Endometrium (tissue), 2 donors: ENCODE measurements around the gene P2RX2.
"Not testable (repeated sequence)": the region's sequence is repeated elsewhere in the genome, so short reads cannot be mapped to it uniquely, and the experiment has no call there.

Experiments
- FAIRE-seq: peaks from 2 replicates; lab custom pipeline; 2012; peaks lifted over from hg19 to GRCh38; lab: Jason Lieb, UNC
- donor health status: control.
- donor health status: control.

The P2RX2 gene

GRCh38 chr12:132583736-132584135 is 34.8 kb upstream of the P2RX2 start:
- FAIRE-seq = no peak

- FAIRE-seq = no peak
Measured at GRCh38 chr12:132584429-132584828, 34.1 kb upstream of the P2RX2 start.

- FAIRE-seq = no peak
Measured at GRCh38 chr12:132585177-132585576, 33.4 kb upstream of the P2RX2 start.

GRCh38 chr12:132586929-132587328 is 31.6 kb upstream of the P2RX2 start:
- no peak for FAIRE-seq

GRCh38 chr12:132587781-132588180 is 30.8 kb upstream of the P2RX2 start:
- no peak for FAIRE-seq

GRCh38 chr12:132588319-132588718 is 30.3 kb upstream of the P2RX2 start:
- FAIRE-seq = no peak

GRCh38 chr12:132588821-132589669 is 29.5 kb upstream of the P2RX2 start:
- no peak for FAIRE-seq

- FAIRE-seq = no peak
Measured at GRCh38 chr12:132591107-132591935, 27.3 kb upstream of the P2RX2 start.

- no peak for FAIRE-seq
Measured at GRCh38 chr12:132592282-132592970, 26.1 kb upstream of the P2RX2 start.

GRCh38 chr12:132593071-132593470 is 25.5 kb upstream of the P2RX2 start:
- no peak for FAIRE-seq

GRCh38 chr12:132593521-132593920 is 25.1 kb upstream of the P2RX2 start:
- FAIRE-seq = no peak

GRCh38 chr12:132593938-132594358 is 24.6 kb upstream of the P2RX2 start:
- FAIRE-seq = peak; percentile 96

GRCh38 chr12:132595183-132595582 is 23.4 kb upstream of the P2RX2 start:
- no peak for FAIRE-seq

- FAIRE-seq = no peak
Measured at GRCh38 chr12:132596016-132596415, 22.6 kb upstream of the P2RX2 start.

GRCh38 chr12:132597333-132598316 is 21.0 kb upstream of the P2RX2 start:
- no peak for FAIRE-seq

- not testable (repeated sequence) for FAIRE-seq
Measured at GRCh38 chr12:132599502-132599901, 19.1 kb upstream of the P2RX2 start.

- peak; percentile 57 for FAIRE-seq
Measured at GRCh38 chr12:132600048-132601032, 18.2 kb upstream of the P2RX2 start.

GRCh38 chr12:132601171-132601883 is 17.2 kb upstream of the P2RX2 start:
- no peak for FAIRE-seq

GRCh38 chr12:132602572-132603239 is 15.9 kb upstream of the P2RX2 start:
- FAIRE-seq = peak; percentile 43
